ENCODE measurements around the gene WIPF1. TPM values are rescaled to one million over a fixed set of nuclear protein-coding genes. Genes with fewer than 3 reads are reported as not detected.

WIPF1 gene
- total RNA-seq, 1 donor = 20.5 TPM

DNA sequence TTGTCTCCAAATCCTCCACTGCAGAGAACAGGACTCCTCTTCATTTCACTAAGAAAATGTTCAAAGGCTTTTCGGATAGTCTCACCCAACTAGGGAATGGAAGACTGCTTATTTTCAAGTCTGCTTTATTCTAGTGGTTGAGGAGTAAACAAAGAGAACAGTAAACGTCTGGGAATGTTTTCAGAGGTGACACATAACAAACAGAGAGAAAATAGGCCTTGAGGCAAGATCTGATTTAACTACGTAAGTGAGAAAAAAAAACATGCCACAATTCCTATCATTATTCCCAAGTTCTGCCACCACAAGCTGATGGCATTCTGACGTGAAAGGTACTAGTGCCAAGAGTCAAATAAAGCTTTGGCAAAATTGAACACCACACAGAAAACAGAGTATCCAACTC lies 16.7 kb upstream of the WIPF1 start:
- TF ChIP-seq, protein P1, sequence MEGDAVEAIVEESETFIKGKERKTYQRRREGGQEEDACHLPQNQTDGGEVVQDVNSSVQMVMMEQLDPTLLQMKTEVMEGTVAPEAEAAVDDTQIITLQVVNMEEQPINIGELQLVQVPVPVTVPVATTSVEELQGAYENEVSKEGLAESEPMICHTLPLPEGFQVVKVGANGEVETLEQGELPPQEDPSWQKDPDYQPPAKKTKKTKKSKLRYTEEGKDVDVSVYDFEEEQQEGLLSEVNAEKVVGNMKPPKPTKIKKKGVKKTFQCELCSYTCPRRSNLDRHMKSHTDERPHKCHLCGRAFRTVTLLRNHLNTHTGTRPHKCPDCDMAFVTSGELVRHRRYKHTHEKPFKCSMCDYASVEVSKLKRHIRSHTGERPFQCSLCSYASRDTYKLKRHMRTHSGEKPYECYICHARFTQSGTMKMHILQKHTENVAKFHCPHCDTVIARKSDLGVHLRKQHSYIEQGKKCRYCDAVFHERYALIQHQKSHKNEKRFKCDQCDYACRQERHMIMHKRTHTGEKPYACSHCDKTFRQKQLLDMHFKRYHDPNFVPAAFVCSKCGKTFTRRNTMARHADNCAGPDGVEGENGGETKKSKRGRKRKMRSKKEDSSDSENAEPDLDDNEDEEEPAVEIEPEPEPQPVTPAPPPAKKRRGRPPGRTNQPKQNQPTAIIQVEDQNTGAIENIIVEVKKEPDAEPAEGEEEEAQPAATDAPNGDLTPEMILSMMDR (IDR thresholded peaks at IDR 0.05; ENCODE audit: insufficient read depth, low read length) = no peak
- peak; percentile 55 for DNase-seq (ENCODE audit: low read depth)
- no peak overlapping the region for H3K4me3 ChIP-seq (ENCODE audit: low read depth, low read length)

DNA sequence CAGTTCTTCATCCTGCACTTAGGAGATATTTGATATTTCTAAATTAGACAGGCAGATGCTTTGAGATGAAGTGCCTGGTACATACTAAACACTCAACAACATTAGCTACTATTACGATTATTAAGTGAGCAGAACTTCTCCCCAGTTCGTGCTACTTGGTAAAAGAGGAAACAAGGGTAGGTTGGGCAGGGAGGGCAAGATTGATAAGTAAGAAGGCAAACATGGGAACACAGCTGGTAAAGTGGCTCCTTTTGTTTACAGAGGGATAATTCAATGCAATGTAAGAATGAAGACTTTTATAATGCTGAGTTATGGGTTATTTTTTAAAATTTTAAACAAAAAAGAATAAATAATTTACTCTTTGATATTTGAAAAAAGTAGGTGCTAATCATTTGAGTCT lies 15.9 kb upstream of the WIPF1 start:
- TF ChIP-seq, protein P1 (IDR thresholded peaks at IDR 0.05; ENCODE audit: insufficient read depth, low read length) = no peak
- H3K4me3 ChIP-seq (ENCODE audit: low read depth, low read length) = no peak overlapping the region
- DNase-seq (ENCODE audit: low read depth) = no peak

DNA sequence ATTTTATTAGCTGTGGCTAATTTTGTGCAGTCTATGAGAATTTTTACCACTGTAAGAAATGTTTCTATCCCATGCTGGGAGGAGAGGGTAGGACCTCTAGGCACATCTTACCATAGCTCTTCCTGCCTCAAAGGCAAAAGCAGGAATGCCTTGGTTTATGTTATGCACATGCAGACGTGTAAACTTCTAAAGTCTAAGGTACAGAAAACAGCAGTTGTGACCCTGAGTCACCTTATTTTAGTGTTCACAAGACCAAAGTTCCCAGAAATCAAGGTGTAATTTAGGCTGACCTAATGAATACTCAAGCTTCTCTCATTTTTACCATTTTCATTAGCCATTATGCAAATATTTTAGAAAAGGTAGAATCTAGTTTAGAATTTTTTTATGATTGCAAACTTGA lies 15.4 kb upstream of the WIPF1 start:
- TF ChIP-seq, protein P1 (IDR thresholded peaks at IDR 0.05; ENCODE audit: insufficient read depth, low read length) = no peak
- no peak overlapping the region for H3K4me3 ChIP-seq (ENCODE audit: low read depth, low read length)
- no peak for DNase-seq (ENCODE audit: low read depth)

DNA sequence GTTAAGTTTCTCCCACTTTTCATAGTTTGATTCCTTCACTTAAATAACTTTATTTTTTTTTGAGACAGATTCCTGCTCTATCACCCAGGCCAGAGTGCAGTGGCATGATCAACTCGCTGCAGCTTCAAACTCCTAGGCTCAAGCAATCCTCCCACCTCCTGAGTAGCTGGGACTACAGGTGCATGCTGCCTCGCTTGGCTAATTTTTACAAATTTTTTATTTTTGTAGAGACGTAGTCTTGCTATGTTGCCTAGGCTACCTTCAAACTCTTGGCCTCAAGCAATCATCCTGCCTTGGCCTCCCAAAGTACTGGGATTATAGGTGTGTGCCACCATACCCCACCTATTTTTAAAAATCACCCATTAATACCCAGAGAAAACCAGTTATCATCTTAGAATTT lies 14.2 kb upstream of the WIPF1 start:
- no peak for DNase-seq (ENCODE audit: low read depth)
- H3K4me3 ChIP-seq (ENCODE audit: low read depth, low read length) = no peak overlapping the region
- TF ChIP-seq, protein P1 (IDR thresholded peaks at IDR 0.05; ENCODE audit: insufficient read depth, low read length) = no peak

DNA sequence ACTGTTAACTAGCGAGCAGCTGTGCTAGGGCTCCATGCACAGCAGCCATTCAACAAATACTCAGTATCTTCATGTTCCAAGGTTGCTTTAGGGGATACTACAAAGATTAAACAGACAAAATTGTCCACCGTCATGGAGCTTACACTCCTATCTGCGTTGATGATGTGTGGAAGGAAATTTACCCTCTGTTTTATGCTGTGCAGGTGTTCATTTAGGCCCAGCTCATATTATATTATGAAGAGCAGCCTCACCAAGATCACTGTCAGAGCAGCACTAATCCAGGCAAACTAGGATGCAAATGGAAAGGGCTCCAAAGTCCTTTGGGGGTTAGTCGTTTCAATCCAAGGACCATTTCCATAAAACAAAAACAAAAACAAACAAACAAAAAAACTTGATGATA lies 13.4 kb upstream of the WIPF1 start:
- H3K4me3 ChIP-seq (ENCODE audit: low read depth, low read length) = no peak overlapping the region
- DNase-seq (ENCODE audit: low read depth) = no peak
- TF ChIP-seq, protein P1 (IDR thresholded peaks at IDR 0.05; ENCODE audit: insufficient read depth, low read length) = no peak

DNA sequence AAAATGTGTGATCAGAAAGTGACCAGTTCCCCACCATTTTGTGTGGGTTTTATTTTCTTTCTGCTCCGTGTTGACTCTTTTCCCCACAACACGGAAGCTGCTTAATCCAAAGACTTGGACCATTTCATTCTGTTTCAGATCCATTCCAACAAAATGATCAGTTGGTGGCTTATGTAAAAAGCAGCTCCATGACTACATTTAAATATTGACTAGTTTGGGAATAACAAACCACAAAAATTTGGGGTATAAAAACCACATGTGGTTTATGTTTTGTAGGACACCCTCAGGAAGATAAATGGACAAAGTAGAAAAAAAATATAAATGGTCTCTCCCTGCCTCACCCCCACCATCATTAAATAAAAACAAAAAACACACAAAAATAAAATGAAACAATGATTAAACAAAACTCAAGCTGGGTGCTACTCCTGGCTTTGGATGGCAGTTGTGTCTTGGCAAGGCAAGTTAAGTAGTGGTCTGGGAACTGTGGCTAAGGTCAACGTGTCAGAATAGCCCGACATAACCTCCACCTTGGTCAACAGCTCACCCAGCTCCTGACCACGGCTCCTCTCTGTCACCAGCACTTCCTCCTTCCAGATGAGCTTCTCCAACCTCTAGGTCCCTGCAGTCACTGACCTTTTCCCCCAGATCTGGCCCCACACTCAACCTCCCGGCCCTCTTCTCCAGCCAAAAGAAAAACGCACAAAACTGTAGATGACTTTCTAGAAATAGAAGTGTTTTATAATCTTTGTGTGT lies 12.8 kb upstream of the WIPF1 start:
- H3K4me3 ChIP-seq (ENCODE audit: low read depth, low read length) = no peak overlapping the region
- DNase-seq (ENCODE audit: low read depth) = peak; percentile 55
- TF ChIP-seq, protein P1 (IDR thresholded peaks at IDR 0.05; ENCODE audit: insufficient read depth, low read length) = no peak

DNA sequence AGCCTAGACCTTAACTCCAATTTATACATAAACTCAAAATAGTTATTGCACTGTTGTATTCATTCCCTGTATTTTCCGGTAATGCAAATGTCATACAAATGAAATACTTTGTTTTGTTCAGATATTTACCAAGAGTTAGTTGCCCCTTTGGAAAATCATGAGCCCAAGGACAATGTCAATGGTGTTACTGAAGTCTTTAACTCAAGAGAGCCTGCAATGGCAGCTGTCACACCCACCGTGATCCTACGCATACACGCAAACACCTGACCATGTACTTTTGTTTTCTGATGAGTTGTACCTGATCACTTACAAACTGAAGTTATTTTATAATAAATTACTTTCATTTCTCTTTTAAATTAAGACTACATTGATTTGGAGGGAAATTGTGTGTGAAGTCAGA lies 11.7 kb upstream of the WIPF1 start:
- no peak for DNase-seq (ENCODE audit: low read depth)
- TF ChIP-seq, protein P1 (IDR thresholded peaks at IDR 0.05; ENCODE audit: insufficient read depth, low read length) = no peak
- H3K4me3 ChIP-seq (ENCODE audit: low read depth, low read length) = no peak overlapping the region
